ENCODE measurements around the gene NDRG4.

Gene NDRG4

GRCh38 chr16:58499092-58499511 is 841 bp upstream of the NDRG4 start:
- no peak overlapping the region for H3K4me3 ChIP-seq (ENCODE audit: low read depth, low read length)

GRCh38 chr16:58500430-58501241 is 693 bp downstream of the NDRG4 start:
- no peak for DNase-seq (ENCODE audit: low read depth)
- no peak for TF ChIP-seq CTCF (IDR thresholded peaks at IDR 0.05; ENCODE audit: low read depth, low read length, missing control alignments)
- H3K4me3 ChIP-seq (ENCODE audit: low read depth, low read length) = peak overlapping the region; percentile 35

More at GRCh38 chr16:58499092-58499511, 841 bp upstream of the NDRG4 start:
- no peak for DNase-seq (ENCODE audit: low read depth)
- TF ChIP-seq CTCF (IDR thresholded peaks at IDR 0.05; ENCODE audit: low read depth, low read length, missing control alignments) = no peak

- no peak for DNase-seq (ENCODE audit: low read depth)
- H3K4me3 ChIP-seq (ENCODE audit: low read depth, low read length) = peak overlapping the region; percentile 5; the same call in 1 of the 2 replicates
Measured at GRCh38 chr16:58501242-58502131, 1.5 kb downstream of the NDRG4 start.

GRCh38 chr16:58502217-58502921 is 2.4 kb downstream of the NDRG4 start:
- DNase-seq (ENCODE audit: low read depth) = no peak
- H3K4me3 ChIP-seq (ENCODE audit: low read depth, low read length) = no peak overlapping the region
- no peak for TF ChIP-seq CTCF (IDR thresholded peaks at IDR 0.05; ENCODE audit: low read depth, low read length, missing control alignments)

More at GRCh38 chr16:58501242-58502131, 1.5 kb downstream of the NDRG4 start:
- TF ChIP-seq CTCF (IDR thresholded peaks at IDR 0.05; ENCODE audit: low read depth, low read length, missing control alignments) = no peak

GRCh38 chr16:58503166-58503862 is 3.4 kb downstream of the NDRG4 start:
- DNase-seq (ENCODE audit: low read depth) = no peak
- TF ChIP-seq CTCF (IDR thresholded peaks at IDR 0.05; ENCODE audit: low read depth, low read length, missing control alignments) = no peak
- no peak overlapping the region for H3K4me3 ChIP-seq (ENCODE audit: low read depth, low read length)

All from GM12864 (cell line).